Stimulated activated CD4-positive, alpha-beta T cell treated with anti-CD3 and anti-CD28 coated beads, TNF-alpha, amount 100 ng/mL, for 1 hour (primary cell): ENCODE results near the gene KMT2B.
"Not testable (repeated sequence)": the region's sequence is repeated elsewhere in the genome, so short reads cannot be mapped to it uniquely, and the experiment has no call there.

Source experiments
- DNase-seq, 3 donors: peaks; one replicate each; pipeline ENCODE4 v3.0.0-alpha.2; 2020; ENCODE audit warnings: low read depth in 3 of 3, low spot score in 1 of 3

KMT2B gene

GRCh38 chr19:35710784-35711723 is 6.7 kb upstream of the KMT2B start:
- DNase-seq, result peak in 1 of 3 donors; percentile 32

GRCh38 chr19:35712567-35713505 is 5.0 kb upstream of the KMT2B start:
- DNase-seq, result no peak

GRCh38 chr19:35713506-35713850 is 4.3 kb upstream of the KMT2B start:
- DNase-seq, result no peak

- DNase-seq, result no peak
Observed at GRCh38 chr19:35713904-35714495, 3.8 kb upstream of the KMT2B start.

- no peak for DNase-seq
Observed at GRCh38 chr19:35714601-35715354, 3.0 kb upstream of the KMT2B start.

GRCh38 chr19:35715355-35715809 is 2.4 kb upstream of the KMT2B start:
- no peak for DNase-seq

GRCh38 chr19:35715981-35716800 is 1.6 kb upstream of the KMT2B start:
- no peak for DNase-seq

GRCh38 chr19:35716801-35717664 is 770 bp upstream of the KMT2B start:
- DNase-seq, result peak; percentile 89 to 93 (median 93)

- peak in 1 of 3 donors; percentile 42 for DNase-seq
Observed at GRCh38 chr19:35718345-35719041, 690 bp downstream of the KMT2B start.

- no peak for DNase-seq
Observed at GRCh38 chr19:35719402-35720162, 1.8 kb downstream of the KMT2B start.

GRCh38 chr19:35720163-35720524 is 2.3 kb downstream of the KMT2B start:
- DNase-seq, result no peak

- no peak for DNase-seq
Observed at GRCh38 chr19:35720648-35721047, 2.8 kb downstream of the KMT2B start.

GRCh38 chr19:35721374-35721773 is 3.6 kb downstream of the KMT2B start:
- DNase-seq, result no peak

GRCh38 chr19:35722461-35722860 is 4.7 kb downstream of the KMT2B start:
- no peak for DNase-seq

- no peak for DNase-seq
Observed at GRCh38 chr19:35722897-35723296, 5.1 kb downstream of the KMT2B start.

- no peak for DNase-seq
Observed at GRCh38 chr19:35723671-35724070, 5.9 kb downstream of the KMT2B start.

- DNase-seq, result not testable (repeated sequence)
Observed at GRCh38 chr19:35724132-35724531, 6.3 kb downstream of the KMT2B start.

GRCh38 chr19:35724560-35724959 is 6.8 kb downstream of the KMT2B start:
- DNase-seq, result no peak
